Esophagus squamous epithelium (tissue), 5 donors: Measurements from ENCODE around the gene FAM221A. TPM values are rescaled to one million over a fixed set of nuclear protein-coding genes. Genes with fewer than 3 reads are reported as not detected.
"Not testable (repeated sequence)": the region's sequence is repeated elsewhere in the genome, so short reads cannot be mapped to it uniquely, and the experiment has no call there.

ENCODE experiments used
- DNase-seq: peaks from one replicate; lab custom pipeline; 2025; lab: John Stamatoyannopoulos, UW
- H3K27ac ChIP-seq, 4 donors: fragments of 200-600 bp; sonication (generic); one replicate each; pipeline ENCODE4 v1.5.1; 2016 to 2019; ENCODE audit warnings: mild to moderate bottlenecking in 1 of 4
- H3K27me3 ChIP-seq, 4 donors: fragments of 200-600 bp; sonication (generic); 1 replicate in 3 of 4; 2 replicates in 1 of 4; pipeline versions ENCODE4 v1.5.1 to v1.6.0; 2017 to 2021; ENCODE audit warnings: antibody characterized with exemption in 1 of 4
- H3K36me3 ChIP-seq, 3 donors: fragments of 200-600 bp; sonication (generic); one replicate each; pipeline ENCODE4 v1.5.1; 2016 to 2019
- H3K4me1 ChIP-seq, 3 donors: fragments of 200-600 bp; sonication (generic); one replicate each; pipeline ENCODE4 v1.5.1; 2017 to 2019
- H3K4me3 ChIP-seq, 4 donors: fragments of 200-600 bp; sonication (generic); 1 replicate in 3 of 4; 2 replicates in 1 of 4; pipeline ENCODE4 v1.5.1; 2016 to 2019; ENCODE audit warnings: mild to moderate bottlenecking in 2 of 4, moderate library complexity in 1 of 4
- H3K9me3 ChIP-seq, 3 donors: fragments of 200-600 bp; sonication (generic); one replicate each; pipeline ENCODE4 v1.5.1; 2016 to 2019
- POLR2A ChIP-seq, 4 donors: fragments of 450-650 bp; IDR thresholded peaks; one replicate each; pipeline ENCODE4 v1.6.1; 2017; ENCODE audit warnings: antibody characterized with exemption in 4 of 4, mild to moderate bottlenecking in 4 of 4, moderate library complexity in 3 of 4
- WGBS, 2 donors: methylation state at CpG; one replicate each; pipeline ENCODE4 v1.1.5; 2018; 5-methylcytosine and 5-hydroxymethylcytosine counted together
- intact Hi-C: fragments of 100-400 bp; cut with DNase I; formaldehyde crosslinking; loops from one replicate; pipeline ENCODE4 v1.15.0; 2022
- total RNA-seq, 4 donors: library from RNA; depleted of rRNA; stranded (reverse); fragments of >200 nt; gene quantifications; one replicate each; pipeline ENCODE4 v1.1.0, GENCODE V29; 2016
- TF ChIP-seq, protein P1 (sequence below), 6 experiments: fragments of 450-650 bp in 4 of 6; fragments of 200-600 bp in 2 of 6; sonication (generic) in 2 of 6; IDR thresholded peaks; one replicate each; pipeline ENCODE4 v1.5.1; 2016 to 2019; ENCODE audit warnings: antibody characterized with exemption in 6 of 6, mild to moderate bottlenecking in 4 of 6, moderate library complexity in 4 of 6
- donor health status: DM: yes; HTN: yes; CAD: no.

The FAM221A gene
- total RNA-seq, 4 donors from 2014 or later, result 4.2 to 17.7 (median 7.7) TPM

DNA sequence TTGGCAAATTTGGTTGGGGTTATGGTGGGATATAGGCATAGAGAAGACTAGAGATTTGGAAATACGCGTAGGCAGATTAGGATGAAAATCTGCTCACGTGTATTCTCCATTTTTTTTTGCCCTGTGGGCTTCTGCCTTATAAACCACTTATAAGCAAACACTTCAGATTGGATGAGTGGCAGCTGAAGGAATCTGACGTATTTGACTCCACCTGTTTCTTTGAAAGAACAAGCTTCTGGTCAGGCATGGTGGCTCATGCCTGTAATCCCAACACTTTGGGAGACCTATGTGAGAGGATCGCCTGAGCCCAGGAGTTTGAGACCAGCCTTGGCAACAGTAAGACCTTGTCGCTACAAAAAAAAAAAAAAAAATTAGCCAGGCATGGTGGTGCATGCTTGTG is 35.1 kb downstream of the FAM221A start:
- Histone ChIP-seq H3K27me3 (no peaks in the 10 kb centered on the region), H3K27ac (no peak overlapping the region), H3K4me1 (no peaks in the 10 kb centered on the region), H3K9me3 (no peaks in the 10 kb centered on the region), H3K36me3 (no peaks in the 10 kb centered on the region), H3K4me3 (no peak overlapping the region)
- intact Hi-C loops, result loop anchor here (10.0 kb wide), 1 partner anchor 140 kb away; no protein-coding TSS in a partner anchor
- no peak for TF ChIP-seq POLR2A (IDR thresholded peaks at IDR 0.05)
- TF ChIP-seq, protein P1, sequence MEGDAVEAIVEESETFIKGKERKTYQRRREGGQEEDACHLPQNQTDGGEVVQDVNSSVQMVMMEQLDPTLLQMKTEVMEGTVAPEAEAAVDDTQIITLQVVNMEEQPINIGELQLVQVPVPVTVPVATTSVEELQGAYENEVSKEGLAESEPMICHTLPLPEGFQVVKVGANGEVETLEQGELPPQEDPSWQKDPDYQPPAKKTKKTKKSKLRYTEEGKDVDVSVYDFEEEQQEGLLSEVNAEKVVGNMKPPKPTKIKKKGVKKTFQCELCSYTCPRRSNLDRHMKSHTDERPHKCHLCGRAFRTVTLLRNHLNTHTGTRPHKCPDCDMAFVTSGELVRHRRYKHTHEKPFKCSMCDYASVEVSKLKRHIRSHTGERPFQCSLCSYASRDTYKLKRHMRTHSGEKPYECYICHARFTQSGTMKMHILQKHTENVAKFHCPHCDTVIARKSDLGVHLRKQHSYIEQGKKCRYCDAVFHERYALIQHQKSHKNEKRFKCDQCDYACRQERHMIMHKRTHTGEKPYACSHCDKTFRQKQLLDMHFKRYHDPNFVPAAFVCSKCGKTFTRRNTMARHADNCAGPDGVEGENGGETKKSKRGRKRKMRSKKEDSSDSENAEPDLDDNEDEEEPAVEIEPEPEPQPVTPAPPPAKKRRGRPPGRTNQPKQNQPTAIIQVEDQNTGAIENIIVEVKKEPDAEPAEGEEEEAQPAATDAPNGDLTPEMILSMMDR (IDR thresholded peaks at IDR 0.05), result no peak
- WGBS, 2 donors, result 61 to 79% methylated on average over 6 of the region's 6 CpGs
- no peak for DNase-seq

DNA sequence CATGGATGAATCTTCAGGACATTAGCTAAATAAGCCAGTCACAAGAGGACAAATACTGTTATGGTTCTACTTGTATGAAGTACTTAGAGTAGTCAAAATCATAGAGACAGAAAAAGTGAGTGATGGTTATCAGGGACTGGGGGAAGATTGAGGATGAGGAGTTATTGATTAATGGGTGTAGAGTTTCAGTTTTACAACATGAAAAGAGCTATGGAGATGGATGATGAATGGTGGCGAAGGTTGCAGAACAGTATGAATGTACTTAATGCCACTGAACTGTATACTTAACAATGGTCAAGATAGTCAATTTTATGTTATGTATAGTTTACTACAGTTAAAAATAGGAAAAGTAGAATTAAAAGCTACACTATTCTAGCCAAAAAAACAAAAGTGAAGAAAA is 37.8 kb downstream of the FAM221A start:
- H3K9me3 ChIP-seq, result no peaks in the 10 kb centered on the region
- H3K4me1 ChIP-seq, result no peaks in the 10 kb centered on the region
- intact Hi-C loops, result loop anchor here (10.0 kb wide), 1 partner anchor 143 kb away; no protein-coding TSS in a partner anchor
- TF ChIP-seq, protein P1 (IDR thresholded peaks at IDR 0.05), result no peak
- DNase-seq, result no peak
- no peaks in the 10 kb centered on the region for H3K36me3 ChIP-seq
- WGBS, 2 donors, result 89 to 90% methylated on average over 1 of the region's 1 CpG
- H3K4me3 ChIP-seq, result no peak overlapping the region
- no peaks in the 10 kb centered on the region for H3K27me3 ChIP-seq
- H3K27ac ChIP-seq, result no peak overlapping the region

DNA sequence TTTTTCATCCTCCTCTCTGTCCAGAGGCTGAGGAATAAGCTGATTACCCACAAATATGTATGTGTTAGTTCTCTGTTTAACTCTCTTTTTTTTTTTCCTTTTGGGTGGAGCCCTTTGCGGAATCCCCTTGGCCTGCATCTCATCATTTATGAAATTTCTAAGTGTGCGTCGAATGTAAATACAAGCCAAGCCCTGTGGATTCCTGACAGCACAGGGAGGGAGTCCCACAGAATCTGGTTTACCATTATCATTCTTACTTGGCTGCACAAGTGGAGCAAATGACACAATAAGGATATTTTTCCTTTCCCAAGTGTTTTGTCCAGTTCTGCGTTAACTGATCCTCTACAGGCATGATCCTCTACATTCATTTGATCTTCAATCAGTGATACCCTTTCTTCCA is 41.5 kb downstream of the FAM221A start:
- Histone ChIP-seq H3K27ac (no peak overlapping the region), H3K4me1 (no peaks in the 10 kb centered on the region), H3K27me3 (no peaks in the 10 kb centered on the region), H3K9me3 (no peaks in the 10 kb centered on the region), H3K36me3 (no peaks in the 10 kb centered on the region), H3K4me3 (no peak overlapping the region)
- no peak for DNase-seq
- 72 to 80% methylated on average over 4 of the region's 4 CpGs for WGBS, 2 donors
- intact Hi-C loops, result no loop called here
- TF ChIP-seq, protein P1 (IDR thresholded peaks at IDR 0.05), result no peak
- no peak for TF ChIP-seq POLR2A (IDR thresholded peaks at IDR 0.05)

DNA sequence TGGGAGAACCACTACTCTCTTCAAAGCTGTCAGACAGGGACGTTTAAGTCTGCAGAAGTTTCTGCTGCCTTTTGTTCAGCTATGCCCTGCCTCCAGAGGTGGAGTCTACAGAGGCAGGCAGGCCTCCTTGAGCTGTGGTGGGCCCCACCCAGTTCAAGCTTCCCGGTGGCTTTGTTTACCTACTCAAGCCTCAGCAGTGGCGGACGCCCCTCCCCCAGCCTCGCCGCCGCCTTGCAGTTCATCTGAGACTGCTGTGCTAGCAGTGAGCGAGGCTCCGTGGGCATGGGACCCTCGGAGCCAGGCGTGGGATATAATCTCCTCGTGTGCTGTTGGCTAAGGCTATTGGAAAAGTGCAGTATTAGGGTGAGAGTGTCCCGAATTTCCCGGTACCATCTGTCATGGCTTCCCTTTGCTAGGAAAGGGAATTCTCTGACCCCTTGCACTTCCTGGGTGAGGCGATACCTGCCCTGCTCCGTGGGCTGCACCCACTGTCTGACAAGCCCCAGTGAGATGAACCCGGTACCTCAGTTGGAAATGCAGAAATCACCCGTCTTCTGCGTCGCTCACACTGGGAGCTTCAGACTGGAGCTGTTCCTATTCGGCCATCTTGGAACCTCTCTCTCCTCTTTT is 42.7 kb downstream of the FAM221A start:
- H3K4me1 ChIP-seq, H3K27me3 ChIP-seq, H3K9me3 ChIP-seq, intact Hi-C loops, H3K27ac ChIP-seq, DNase-seq, H3K36me3 ChIP-seq: not testable (repeated sequence)
- 64 to 79% methylated on average over 5 to 9 of the region's 21 CpGs for WGBS, 2 donors
- H3K4me3 ChIP-seq, result peak overlapping the region in 2 of 4 donors; percentile 30 to 35

DNA sequence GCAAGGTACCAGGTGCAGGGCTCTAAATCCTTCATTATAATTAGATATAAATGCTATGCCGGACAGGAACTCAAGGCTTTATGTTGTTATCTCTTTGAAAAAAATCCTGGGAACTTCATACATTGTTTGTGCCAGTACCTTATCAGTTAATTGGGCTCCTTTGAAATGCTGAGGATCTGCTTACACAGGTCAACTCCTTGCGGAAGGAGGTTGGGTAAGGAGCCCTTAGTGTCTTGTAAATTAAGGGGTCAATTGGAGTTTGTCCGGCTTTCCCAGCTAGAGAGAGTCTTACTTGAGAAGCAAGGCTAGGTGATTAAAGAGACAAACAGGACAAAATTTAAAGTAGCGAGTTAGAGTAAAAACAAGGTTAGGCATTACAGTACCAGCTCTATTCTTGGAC is 44.1 kb downstream of the FAM221A start:
- H3K9me3 ChIP-seq, H3K4me3 ChIP-seq, DNase-seq, H3K36me3 ChIP-seq, intact Hi-C loops, H3K27ac ChIP-seq, H3K27me3 ChIP-seq, H3K4me1 ChIP-seq: not testable (repeated sequence)
- 67 to 72% methylated on average over 4 of the region's 4 CpGs for WGBS, 2 donors

DNA sequence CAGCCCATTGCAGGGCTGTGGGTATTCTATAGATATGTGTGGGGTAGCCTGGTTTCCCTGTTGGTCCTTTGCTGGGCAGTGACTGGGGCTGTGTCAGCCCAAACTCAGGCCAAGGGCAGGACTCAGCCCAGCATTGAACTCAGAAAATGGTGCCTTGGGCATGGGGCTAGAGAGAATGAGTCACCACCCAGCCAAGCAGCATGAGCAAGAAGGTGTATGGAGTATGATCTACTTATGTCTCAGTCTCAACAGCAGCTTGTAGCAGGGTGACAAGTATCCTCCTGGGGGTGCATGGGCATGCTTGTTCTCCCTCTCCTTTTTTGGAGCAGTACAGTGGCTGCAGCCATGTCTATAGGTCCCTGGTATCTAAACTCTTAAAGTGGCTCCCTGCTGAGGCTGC is 62.1 kb downstream of the FAM221A start:
- Histone ChIP-seq H3K27me3 (no peaks in the 10 kb centered on the region), H3K9me3 (peaks cover 0 to 15% (median 5%) of the 10 kb centered on the region in 3 donors), H3K4me1 (no peaks in the 10 kb centered on the region), H3K4me3 (no peak overlapping the region), H3K27ac (no peak overlapping the region), H3K36me3 (no peaks in the 10 kb centered on the region)
- intact Hi-C loops, result no loop called here
- DNase-seq, result no peak
- no peak for TF ChIP-seq POLR2A (IDR thresholded peaks at IDR 0.05)
- TF ChIP-seq, protein P1 (IDR thresholded peaks at IDR 0.05), result no peak
